Measurements from ENCODE around the gene NOC2L. TPM values are rescaled to one million over a fixed set of nuclear protein-coding genes. Genes with fewer than 3 reads are reported as not detected.

The NOC2L gene
- total and polyA plus RNA-seq, 2 donors from 2014 or later: 42.4 to 65.5 TPM

DNA sequence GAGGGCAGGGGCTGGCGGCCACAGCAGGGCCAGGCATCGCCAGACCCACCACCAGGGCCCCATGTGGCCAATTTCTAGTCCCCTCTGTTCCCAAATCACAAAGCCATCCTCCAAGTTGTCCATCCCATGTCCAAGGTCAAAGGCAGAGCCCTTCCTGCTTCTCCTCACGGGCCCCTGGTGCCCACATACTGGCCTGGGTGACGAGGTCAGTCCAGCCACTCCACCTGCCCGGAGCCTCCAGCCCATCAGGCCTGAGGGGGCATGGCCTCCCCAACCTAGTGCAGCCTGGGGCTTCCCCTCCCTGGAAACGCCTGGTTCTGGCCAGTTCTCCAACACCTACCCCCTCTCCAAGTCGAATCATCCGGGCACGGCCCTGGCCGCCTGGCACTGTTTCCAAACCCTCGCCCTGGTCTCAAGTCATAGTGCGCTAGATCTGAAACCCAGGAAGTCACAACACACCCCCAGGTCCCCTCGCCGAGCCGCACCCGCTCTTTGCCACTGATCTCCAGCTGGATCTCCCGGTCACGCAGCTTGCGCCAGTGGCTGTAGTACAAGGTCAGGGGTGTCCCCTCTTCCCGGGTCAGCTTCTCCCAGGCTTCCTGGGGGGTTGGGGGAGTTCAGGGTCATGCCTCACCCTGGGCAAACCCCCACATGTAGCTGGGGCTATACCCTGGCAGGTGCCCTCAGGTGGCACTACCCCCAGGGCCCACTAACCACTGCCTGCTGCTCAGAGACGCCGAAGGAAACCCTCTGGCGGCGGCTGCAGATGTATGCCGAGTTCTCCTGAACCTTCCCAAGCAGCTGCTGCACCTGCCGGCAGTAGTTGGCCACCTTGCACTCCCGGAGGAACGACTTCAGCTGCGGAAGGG is 13.1 kb downstream of the NOC2L start:
- H3K27me3 ChIP-seq (ENCODE audit: control insufficient read depth, insufficient read depth, low read length): no peaks in the 10 kb centered on the region
- no peak overlapping the region for H3K4me3 ChIP-seq (ENCODE audit: low read length in 3 of 3)
- peaks cover 0 to 4% (median 0%) of the 10 kb centered on the region in 3 donors for H3K9me3 ChIP-seq (ENCODE audit: control insufficient read depth in 2 of 3, insufficient read depth in 1 of 3, low read length in 3 of 3)
- H3K9ac ChIP-seq (ENCODE audit: low read length in 3 of 3): no peak overlapping the region
- peaks cover 0 to 9% (median 0%) of the 10 kb centered on the region in 3 donors for H3K4me1 ChIP-seq (ENCODE audit: control insufficient read depth in 2 of 3, insufficient read depth in 2 of 3, low read depth in 1 of 3, low read length in 3 of 3)
- DNase-seq: peak in 1 of 5 donors; percentile 55
- TF ChIP-seq, protein P1, sequence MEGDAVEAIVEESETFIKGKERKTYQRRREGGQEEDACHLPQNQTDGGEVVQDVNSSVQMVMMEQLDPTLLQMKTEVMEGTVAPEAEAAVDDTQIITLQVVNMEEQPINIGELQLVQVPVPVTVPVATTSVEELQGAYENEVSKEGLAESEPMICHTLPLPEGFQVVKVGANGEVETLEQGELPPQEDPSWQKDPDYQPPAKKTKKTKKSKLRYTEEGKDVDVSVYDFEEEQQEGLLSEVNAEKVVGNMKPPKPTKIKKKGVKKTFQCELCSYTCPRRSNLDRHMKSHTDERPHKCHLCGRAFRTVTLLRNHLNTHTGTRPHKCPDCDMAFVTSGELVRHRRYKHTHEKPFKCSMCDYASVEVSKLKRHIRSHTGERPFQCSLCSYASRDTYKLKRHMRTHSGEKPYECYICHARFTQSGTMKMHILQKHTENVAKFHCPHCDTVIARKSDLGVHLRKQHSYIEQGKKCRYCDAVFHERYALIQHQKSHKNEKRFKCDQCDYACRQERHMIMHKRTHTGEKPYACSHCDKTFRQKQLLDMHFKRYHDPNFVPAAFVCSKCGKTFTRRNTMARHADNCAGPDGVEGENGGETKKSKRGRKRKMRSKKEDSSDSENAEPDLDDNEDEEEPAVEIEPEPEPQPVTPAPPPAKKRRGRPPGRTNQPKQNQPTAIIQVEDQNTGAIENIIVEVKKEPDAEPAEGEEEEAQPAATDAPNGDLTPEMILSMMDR (IDR thresholded peaks at IDR 0.05; ENCODE audit: borderline replicate concordance, extremely low read depth, insufficient read depth): no peak
- no peak overlapping the region for H3K27ac ChIP-seq (ENCODE audit: low read depth in 2 of 2, low read length in 2 of 2)
- no peak for FAIRE-seq
- H3K36me3 ChIP-seq (ENCODE audit: control insufficient read depth in 2 of 3, insufficient read depth in 3 of 3, low read length in 3 of 3): peaks cover 7 to 22% (median 16%) of the 10 kb centered on the region in 3 donors
- intact Hi-C loops (cut with DNase I): no loop called here

DNA sequence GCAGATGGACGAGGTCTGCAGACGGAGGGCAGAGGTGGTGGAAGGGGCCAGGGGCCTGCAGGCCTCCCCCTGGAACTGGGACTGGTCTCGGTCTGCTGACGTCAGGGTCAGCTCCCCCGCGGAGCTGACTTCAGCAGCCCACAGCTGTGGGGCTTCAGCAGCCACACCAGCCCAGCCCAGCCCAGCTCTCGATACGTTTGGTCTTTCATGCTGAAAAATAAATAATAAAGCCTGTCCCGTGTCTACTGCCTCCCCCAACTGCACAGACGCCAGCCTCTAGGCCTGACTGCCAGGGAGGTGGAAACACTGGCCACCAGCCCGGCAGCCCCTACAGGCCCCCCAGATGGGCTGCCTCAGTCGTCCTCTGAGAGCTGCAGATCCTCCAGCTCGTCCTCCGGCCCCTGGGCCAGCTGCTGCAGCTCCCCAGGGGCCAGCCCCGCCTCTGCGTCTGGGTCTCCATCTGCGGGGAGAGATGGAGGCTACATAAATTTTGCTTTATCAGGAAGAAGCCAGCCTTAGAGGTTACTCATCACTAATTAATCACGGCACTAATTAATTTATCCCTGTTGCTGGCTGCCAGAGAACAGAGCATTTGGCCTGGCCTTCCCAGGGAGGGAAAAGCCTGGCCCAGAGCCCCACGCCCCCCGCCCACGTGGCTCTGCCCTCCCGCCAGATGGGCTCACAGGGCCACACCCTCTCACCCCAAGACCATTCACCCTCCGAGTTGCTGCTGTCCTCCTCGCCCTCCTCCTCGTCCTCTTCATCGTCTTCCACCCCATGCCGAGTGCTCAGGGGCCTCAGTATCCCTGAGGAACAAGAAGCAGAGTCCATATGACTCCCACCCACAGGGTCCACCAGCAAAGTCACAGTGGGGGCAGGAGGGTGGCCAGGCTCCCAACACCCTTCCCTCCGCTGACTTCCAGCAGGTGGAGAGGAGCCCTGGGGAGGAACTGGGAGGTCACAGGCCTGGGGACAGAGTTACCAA is 14.4 kb downstream of the NOC2L start:
- TF ChIP-seq, protein P1 (IDR thresholded peaks at IDR 0.05; ENCODE audit: borderline replicate concordance, extremely low read depth, insufficient read depth): no peak
- no peak for FAIRE-seq
- no peak overlapping the region for H3K4me3 ChIP-seq (ENCODE audit: low read length in 3 of 3)
- peaks cover 0 to 10% (median 9%) of the 10 kb centered on the region in 3 donors for H3K36me3 ChIP-seq (ENCODE audit: control insufficient read depth in 2 of 3, insufficient read depth in 3 of 3, low read length in 3 of 3)
- no peaks in the 10 kb centered on the region for H3K27me3 ChIP-seq (ENCODE audit: control insufficient read depth, insufficient read depth, low read length)
- no peak overlapping the region for H3K9ac ChIP-seq (ENCODE audit: low read length in 3 of 3)
- DNase-seq: peak; percentile 87 to 96 (median 91)
- H3K27ac ChIP-seq (ENCODE audit: low read depth in 2 of 2, low read length in 2 of 2): peak overlapping the region; percentile 28 to 71
- no peaks in the 10 kb centered on the region for H3K9me3 ChIP-seq (ENCODE audit: control insufficient read depth in 2 of 3, insufficient read depth in 1 of 3, low read length in 3 of 3)
- H3K4me1 ChIP-seq (ENCODE audit: control insufficient read depth in 2 of 3, insufficient read depth in 2 of 3, low read depth in 1 of 3, low read length in 3 of 3): peaks cover 0 to 17% (median 0%) of the 10 kb centered on the region in 3 donors
- intact Hi-C loops (cut with DNase I): no loop called here

DNA sequence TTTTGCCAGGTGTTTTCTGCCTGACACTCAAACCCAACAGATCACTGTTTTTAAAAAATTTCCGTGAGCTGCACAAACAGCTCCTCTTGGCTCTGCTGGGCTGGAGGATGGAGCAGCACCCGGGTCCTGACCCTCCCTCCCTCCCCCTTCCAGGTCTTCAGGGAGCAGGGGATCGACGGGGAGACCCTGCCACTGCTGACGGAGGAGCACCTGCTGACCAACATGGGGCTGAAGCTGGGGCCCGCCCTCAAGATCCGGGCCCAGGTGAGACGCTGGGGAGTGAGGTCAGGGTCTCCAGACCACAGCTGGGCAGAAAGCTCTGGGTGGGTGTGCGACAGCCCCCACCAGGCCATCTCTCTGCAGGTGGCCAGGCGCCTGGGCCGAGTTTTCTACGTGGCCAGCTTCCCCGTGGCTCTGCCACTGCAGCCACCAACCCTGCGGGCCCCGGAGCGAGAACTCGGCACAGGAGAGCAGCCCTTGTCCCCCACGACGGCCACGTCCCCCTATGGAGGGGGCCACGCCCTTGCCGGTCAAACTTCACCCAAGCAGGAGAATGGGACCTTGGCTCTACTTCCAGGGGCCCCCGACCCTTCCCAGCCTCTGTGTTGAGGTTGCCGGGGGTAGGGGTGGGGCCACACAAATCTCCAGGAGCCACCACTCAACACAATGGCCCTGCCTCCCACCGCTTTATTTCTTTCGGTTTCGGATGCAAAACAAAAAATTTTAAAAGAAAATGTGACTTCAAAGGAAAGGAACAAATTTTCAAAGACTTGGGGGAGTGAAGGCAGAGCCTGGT is 15.3 kb downstream of the NOC2L start:
- H3K36me3 ChIP-seq (ENCODE audit: control insufficient read depth in 2 of 3, insufficient read depth in 3 of 3, low read length in 3 of 3): peaks cover 0 to 7% (median 5%) of the 10 kb centered on the region in 3 donors
- peaks cover 0 to 24% (median 0%) of the 10 kb centered on the region in 3 donors for H3K4me1 ChIP-seq (ENCODE audit: control insufficient read depth in 2 of 3, insufficient read depth in 2 of 3, low read depth in 1 of 3, low read length in 3 of 3)
- TF ChIP-seq, protein P1 (IDR thresholded peaks at IDR 0.05; ENCODE audit: borderline replicate concordance, extremely low read depth, insufficient read depth): no peak
- FAIRE-seq (no peak), DNase-seq (peak in 1 of 5 donors; percentile 72)
- H3K9me3 ChIP-seq (ENCODE audit: control insufficient read depth in 2 of 3, insufficient read depth in 1 of 3, low read length in 3 of 3): no peaks in the 10 kb centered on the region
- no peak overlapping the region for H3K4me3 ChIP-seq (ENCODE audit: low read length in 3 of 3)
- no peak overlapping the region for H3K9ac ChIP-seq (ENCODE audit: low read length in 3 of 3)
- intact Hi-C loops (cut with DNase I): no loop called here
- no peaks in the 10 kb centered on the region for H3K27me3 ChIP-seq (ENCODE audit: control insufficient read depth, insufficient read depth, low read length)
- peak overlapping the region; percentile 53 to 71 for H3K27ac ChIP-seq (ENCODE audit: low read depth in 2 of 2, low read length in 2 of 2)
